Panc1 (cell line): ENCODE measurements around the gene CDH23. TPM values are rescaled to one million over a fixed set of nuclear protein-coding genes. Genes with fewer than 3 reads are reported as not detected.

Source experiments
- ATAC-seq: fragments of 200-7000 bp; cut with Tn5 transposase; 2 replicates; pipeline ENCODE4 v1.9.1; 2020; ENCODE audit warnings: mild to moderate bottlenecking, moderate library complexity
- BruUV-seq: library from RNA; stranded (reverse); fragments of 400-500 nt; replicated peaks from 2 replicates; lab custom pipeline; 2021; lab: Mats Ljungman, UMichigan
- CTCF ChIA-PET: fragments of 300-600 bp; sonication (Branson Sonifier 250); formaldehyde crosslinking; loops from one replicate; lab custom pipeline; 2022; ENCODE audit warnings: antibody characterized with exemption; lab: Charles Lee
- POLR2A ChIA-PET: fragments of 300-600 bp; sonication (Branson Sonifier 250); formaldehyde crosslinking; loops from one replicate; lab custom pipeline; 2022; ENCODE audit warnings: antibody characterized with exemption; lab: Charles Lee
- DNase-seq: peaks from one replicate; pipeline ENCODE4 v3.0.0-alpha.2; 2010; ENCODE audit warnings: low read depth, low spot score
- H3K27ac ChIP-seq: 2 replicates; pipeline ENCODE4 v1.5.1; 2011; ENCODE audit warnings: mild to moderate bottlenecking, low read length, inconsistent platforms
- H3K27me3 ChIP-seq: fragments of 200-500 bp; sonication (Bioruptor generic); 2 replicates; pipeline ENCODE4 v1.6.0; 2014; ENCODE audit warnings: low read length, inconsistent platforms; ENCODE audit not compliant: control insufficient read depth, insufficient read depth
- H3K36me3 ChIP-seq: fragments of 200-500 bp; sonication (Bioruptor generic); 2 replicates; pipeline ENCODE4 v1.5.1; 2014; ENCODE audit warnings: inconsistent platforms, mild to moderate bottlenecking, low read length, moderate library complexity; ENCODE audit not compliant: control insufficient read depth, insufficient read depth
- H3K4me1 ChIP-seq: 2 replicates; pipeline ENCODE4 v1.5.1; 2011; ENCODE audit warnings: inconsistent platforms, mild to moderate bottlenecking, low read length, moderate library complexity; ENCODE audit not compliant: control insufficient read depth, insufficient read depth
- H3K4me3 ChIP-seq, 2 experiments: 2 replicates each; pipeline ENCODE4 v1.5.1; 2011 to 2012; ENCODE audit warnings: low read depth in 2 of 2, low read length in 2 of 2, mild to moderate bottlenecking in 2 of 2, inconsistent platforms in 1 of 2, moderate library complexity in 1 of 2
- H3K9me3 ChIP-seq: fragments of 200-500 bp; sonication (Bioruptor generic); 2 replicates; pipeline ENCODE4 v1.5.1; 2014; ENCODE audit warnings: low read depth, mild to moderate bottlenecking, inconsistent platforms, low read length, moderate library complexity; ENCODE audit not compliant: control insufficient read depth, insufficient read depth
- POLR2AphosphoS5 ChIP-seq: IDR thresholded peaks from 2 replicates; pipeline ENCODE4 v1.6.1; 2012; ENCODE audit warnings: mild to moderate bottlenecking, low read depth, low read length, moderate library complexity
- SIN3A ChIP-seq: IDR thresholded peaks from 2 replicates; pipeline ENCODE4 v1.6.1; 2012; ENCODE audit warnings: low read depth, mild to moderate bottlenecking, low read length, moderate library complexity, borderline replicate concordance; ENCODE audit not compliant: insufficient read depth
- TCF7L2 ChIP-seq: IDR thresholded peaks from 2 replicates; pipeline ENCODE4 v1.6.1; 2011; ENCODE audit warnings: mild to moderate bottlenecking, low read depth, low read length, inconsistent platforms
- in situ Hi-C: cut with HindIII; loops from 2 replicates; pipeline ENCODE4 v1.10.0; 2016; ENCODE audit warnings: low sequenced_read_pairs, low pct_unique_long_range_greater_than_20kb
- intact Hi-C: fragments of 100-400 bp; cut with micrococcal nuclease; formaldehyde crosslinking; loops from one replicate; pipeline ENCODE4 v1.10.0; 2022; ENCODE audit not compliant: unreplicated experiment
- total RNA-seq: library from RNA; stranded (reverse); gene quantifications from one replicate; pipeline ENCODE4 v1.2.1, GENCODE V29; 2021; ENCODE audit not compliant: unreplicated experiment
- TF ChIP-seq, protein P1 (sequence below): fragments of 450-650 bp; IDR thresholded peaks from 2 replicates; pipeline ENCODE4 v1.5.1; 2017; ENCODE audit warnings: mild to moderate bottlenecking
- TF ChIP-seq, protein P2 (sequence below), 2 experiments: IDR thresholded peaks; 2 replicates each; pipeline ENCODE4 v1.6.1; 2011 to 2012; ENCODE audit warnings: low read depth in 2 of 2, control low read depth in 1 of 2, low read length in 1 of 2, mild to moderate bottlenecking in 1 of 2, moderate library complexity in 1 of 2; ENCODE audit not compliant: insufficient read depth in 1 of 2

CDH23 gene
- total RNA-seq, 1 experiment from 2014 or later = 2.7 TPM

DNA sequence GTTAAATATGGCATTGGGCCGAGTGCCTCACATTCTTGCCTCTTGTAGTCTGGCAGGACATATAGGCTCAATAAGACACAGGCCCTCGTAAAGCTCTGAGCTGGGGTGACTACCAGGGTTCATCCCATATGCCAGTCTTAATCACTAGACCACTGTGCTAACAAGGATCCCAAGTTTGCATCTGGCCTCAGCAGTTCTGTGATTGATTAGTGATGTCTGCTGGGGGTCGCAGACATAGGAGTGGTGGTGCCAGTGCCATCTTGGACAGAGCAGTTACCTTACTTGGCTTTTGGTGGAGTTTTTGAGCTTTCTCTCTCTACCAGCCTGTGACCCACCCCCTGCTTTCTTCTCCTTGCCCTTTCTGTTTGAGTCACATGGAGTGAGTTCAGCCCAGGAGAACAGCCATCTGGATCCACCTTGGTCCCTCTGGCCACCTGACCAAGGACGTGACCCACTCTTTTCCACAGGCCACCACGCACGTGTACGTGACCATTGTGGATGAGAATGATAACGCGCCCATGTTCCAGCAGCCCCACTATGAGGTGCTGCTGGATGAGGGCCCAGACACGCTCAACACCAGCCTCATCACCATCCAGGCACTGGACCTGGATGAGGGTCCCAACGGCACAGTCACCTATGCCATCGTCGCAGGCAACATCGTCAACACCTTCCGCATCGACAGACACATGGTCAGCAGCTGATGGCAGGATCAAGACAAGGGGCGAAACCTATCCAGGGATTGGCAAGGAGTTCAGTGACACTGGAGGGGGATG is 380.7 kb downstream of the CDH23 start:
- CTCF ChIA-PET = no interaction called here
- ATAC-seq (no peak), DNase-seq (no peak)
- H3K4me1 ChIP-seq = peaks cover 21% of the 10 kb centered on the region; the same call in 1 of the 2 replicates
- no peaks in the 10 kb centered on the region for H3K27me3 ChIP-seq
- no peaks in the 10 kb centered on the region for H3K36me3 ChIP-seq
- no peak overlapping the region for H3K4me3 ChIP-seq
- intact Hi-C loops = no loop called here
- POLR2A ChIA-PET = interaction anchor here (0.9 kb wide), 1 partner anchor 19 kb away, joined by 3 read pairs; no protein-coding TSS in a partner anchor
- in situ Hi-C loops = no loop called here
- no TSS peak for BruUV-seq
- no peaks in the 10 kb centered on the region for H3K9me3 ChIP-seq
- TF ChIP-seq POLR2AphosphoS5 (no peak), TCF7L2 (no peak), SIN3A (no peak)
- TF ChIP-seq, protein P1, sequence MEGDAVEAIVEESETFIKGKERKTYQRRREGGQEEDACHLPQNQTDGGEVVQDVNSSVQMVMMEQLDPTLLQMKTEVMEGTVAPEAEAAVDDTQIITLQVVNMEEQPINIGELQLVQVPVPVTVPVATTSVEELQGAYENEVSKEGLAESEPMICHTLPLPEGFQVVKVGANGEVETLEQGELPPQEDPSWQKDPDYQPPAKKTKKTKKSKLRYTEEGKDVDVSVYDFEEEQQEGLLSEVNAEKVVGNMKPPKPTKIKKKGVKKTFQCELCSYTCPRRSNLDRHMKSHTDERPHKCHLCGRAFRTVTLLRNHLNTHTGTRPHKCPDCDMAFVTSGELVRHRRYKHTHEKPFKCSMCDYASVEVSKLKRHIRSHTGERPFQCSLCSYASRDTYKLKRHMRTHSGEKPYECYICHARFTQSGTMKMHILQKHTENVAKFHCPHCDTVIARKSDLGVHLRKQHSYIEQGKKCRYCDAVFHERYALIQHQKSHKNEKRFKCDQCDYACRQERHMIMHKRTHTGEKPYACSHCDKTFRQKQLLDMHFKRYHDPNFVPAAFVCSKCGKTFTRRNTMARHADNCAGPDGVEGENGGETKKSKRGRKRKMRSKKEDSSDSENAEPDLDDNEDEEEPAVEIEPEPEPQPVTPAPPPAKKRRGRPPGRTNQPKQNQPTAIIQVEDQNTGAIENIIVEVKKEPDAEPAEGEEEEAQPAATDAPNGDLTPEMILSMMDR = no peak
- TF ChIP-seq, protein P2, sequence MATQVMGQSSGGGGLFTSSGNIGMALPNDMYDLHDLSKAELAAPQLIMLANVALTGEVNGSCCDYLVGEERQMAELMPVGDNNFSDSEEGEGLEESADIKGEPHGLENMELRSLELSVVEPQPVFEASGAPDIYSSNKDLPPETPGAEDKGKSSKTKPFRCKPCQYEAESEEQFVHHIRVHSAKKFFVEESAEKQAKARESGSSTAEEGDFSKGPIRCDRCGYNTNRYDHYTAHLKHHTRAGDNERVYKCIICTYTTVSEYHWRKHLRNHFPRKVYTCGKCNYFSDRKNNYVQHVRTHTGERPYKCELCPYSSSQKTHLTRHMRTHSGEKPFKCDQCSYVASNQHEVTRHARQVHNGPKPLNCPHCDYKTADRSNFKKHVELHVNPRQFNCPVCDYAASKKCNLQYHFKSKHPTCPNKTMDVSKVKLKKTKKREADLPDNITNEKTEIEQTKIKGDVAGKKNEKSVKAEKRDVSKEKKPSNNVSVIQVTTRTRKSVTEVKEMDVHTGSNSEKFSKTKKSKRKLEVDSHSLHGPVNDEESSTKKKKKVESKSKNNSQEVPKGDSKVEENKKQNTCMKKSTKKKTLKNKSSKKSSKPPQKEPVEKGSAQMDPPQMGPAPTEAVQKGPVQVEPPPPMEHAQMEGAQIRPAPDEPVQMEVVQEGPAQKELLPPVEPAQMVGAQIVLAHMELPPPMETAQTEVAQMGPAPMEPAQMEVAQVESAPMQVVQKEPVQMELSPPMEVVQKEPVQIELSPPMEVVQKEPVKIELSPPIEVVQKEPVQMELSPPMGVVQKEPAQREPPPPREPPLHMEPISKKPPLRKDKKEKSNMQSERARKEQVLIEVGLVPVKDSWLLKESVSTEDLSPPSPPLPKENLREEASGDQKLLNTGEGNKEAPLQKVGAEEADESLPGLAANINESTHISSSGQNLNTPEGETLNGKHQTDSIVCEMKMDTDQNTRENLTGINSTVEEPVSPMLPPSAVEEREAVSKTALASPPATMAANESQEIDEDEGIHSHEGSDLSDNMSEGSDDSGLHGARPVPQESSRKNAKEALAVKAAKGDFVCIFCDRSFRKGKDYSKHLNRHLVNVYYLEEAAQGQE (IDR thresholded peaks at IDR 0.05; ENCODE audit: insufficient read depth in 1 of 2, low read depth in 2 of 2, low read length in 1 of 2) = no peak
- H3K27ac ChIP-seq = no peak overlapping the region

DNA sequence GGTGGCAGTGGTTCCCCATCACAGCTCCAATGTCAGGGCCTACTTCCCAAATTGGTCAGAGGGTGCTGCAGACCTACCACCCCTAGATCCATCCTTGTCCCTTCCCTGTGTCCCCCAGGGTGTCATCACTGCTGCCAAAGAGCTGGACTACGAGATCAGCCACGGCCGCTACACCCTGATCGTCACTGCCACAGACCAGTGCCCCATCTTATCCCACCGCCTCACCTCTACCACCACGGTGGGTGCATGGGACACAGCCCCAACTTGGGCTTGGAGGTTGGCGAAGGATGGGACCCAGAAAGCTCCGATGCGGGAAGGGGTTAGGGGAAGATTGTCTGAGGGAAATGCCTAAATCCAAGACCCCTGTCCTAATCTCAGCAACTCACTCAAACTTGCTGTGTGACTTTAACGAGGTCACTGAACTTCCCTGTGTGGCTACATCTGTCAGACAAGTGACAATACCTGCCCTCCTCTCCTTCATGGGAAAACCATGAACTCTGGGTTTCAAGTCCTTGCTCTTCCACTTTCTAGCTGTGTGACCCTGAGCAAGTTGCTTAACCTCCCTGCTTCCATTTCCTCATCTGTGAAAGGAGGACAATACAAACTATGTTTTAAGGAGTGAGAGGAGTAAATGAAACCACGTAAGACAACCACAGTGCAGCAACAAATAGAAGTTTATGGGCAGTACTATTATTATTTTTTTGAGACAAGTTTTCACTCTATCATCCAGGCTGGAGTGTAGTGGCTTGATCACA is 381.5 kb downstream of the CDH23 start:
- H3K4me3 ChIP-seq = no peak overlapping the region
- H3K4me1 ChIP-seq = peaks cover 18% of the 10 kb centered on the region; the same call in 1 of the 2 replicates
- no peak overlapping the region for H3K27ac ChIP-seq
- POLR2A ChIA-PET = interaction anchor here (0.9 kb wide), 1 partner anchor 20 kb away, joined by 3 read pairs; no protein-coding TSS in a partner anchor
- ATAC-seq (no peak), DNase-seq (no peak)
- no peaks in the 10 kb centered on the region for H3K36me3 ChIP-seq
- no peaks in the 10 kb centered on the region for H3K9me3 ChIP-seq
- TF ChIP-seq POLR2AphosphoS5 (no peak), TCF7L2 (no peak), SIN3A (no peak)
- TF ChIP-seq, protein P2 (IDR thresholded peaks at IDR 0.05; ENCODE audit: insufficient read depth in 1 of 2, low read depth in 2 of 2, low read length in 1 of 2) = no peak
- TF ChIP-seq, protein P1 = no peak
- no TSS peak for BruUV-seq
- CTCF ChIA-PET = no interaction called here
- intact Hi-C loops (no loop called here), in situ Hi-C loops (no loop called here)
- no peaks in the 10 kb centered on the region for H3K27me3 ChIP-seq
